HG03039 (cell line): ENCODE measurements around the gene KLHL29.
A peak's percentile ranks its signal among the peaks of the same experiment; 100 is the strongest.
"Not testable (repeated sequence)": the region's sequence is repeated elsewhere in the genome, so short reads cannot be mapped to it uniquely, and the experiment has no call there.

Experiments used
- ATAC-seq: cut with Tn5 transposase; IDR thresholded peaks from one replicate; pipeline ENCODE4 v1.9.1; 2021; ENCODE audit warnings: mild to moderate bottlenecking, moderate library complexity; ENCODE audit not compliant: unreplicated experiment

The KLHL29 gene

DNA sequence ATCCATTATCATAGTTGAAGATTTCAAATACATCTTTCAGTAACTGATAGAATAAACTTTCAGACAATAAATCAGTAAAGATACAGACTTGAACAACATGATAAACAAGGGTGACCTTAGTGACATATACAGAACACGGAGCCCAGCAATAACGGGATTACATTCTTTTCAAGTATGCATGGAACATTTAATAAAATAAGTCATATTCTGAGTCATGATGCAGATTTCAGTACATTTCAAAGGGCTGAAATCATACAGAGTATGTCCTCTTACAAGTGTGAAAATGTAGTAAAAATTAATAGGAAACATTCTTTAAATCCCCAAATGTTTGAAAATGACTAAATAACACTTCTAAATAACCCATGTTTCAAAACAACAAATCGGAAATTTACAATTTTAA lies 17.2 kb upstream of the KLHL29 start:
- ATAC-seq: no peak

- ATAC-seq: no peak
Observed at GRCh38 chr2:23373666-23374065, 11.3 kb upstream of the KLHL29 start.

DNA sequence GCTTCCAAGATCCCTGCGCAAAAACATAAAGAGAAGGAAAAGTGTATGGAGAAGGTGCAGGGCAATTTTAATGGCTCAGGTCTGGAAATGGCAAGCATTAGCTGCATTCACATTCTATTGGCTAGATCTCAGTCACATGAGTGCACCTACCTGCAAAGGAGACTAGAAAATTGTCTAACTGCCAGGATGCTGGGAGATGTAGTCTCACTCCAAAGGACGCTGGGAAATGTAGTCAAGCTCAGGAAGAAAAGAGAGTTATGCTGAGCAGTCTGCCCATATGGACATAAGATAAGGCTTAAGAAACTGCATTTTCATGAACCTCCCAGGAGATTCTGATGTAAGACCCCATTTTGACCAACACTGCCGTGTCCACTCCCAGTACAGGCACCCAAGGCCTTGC lies 9.5 kb upstream of the KLHL29 start:
- ATAC-seq: peak; percentile 52

DNA sequence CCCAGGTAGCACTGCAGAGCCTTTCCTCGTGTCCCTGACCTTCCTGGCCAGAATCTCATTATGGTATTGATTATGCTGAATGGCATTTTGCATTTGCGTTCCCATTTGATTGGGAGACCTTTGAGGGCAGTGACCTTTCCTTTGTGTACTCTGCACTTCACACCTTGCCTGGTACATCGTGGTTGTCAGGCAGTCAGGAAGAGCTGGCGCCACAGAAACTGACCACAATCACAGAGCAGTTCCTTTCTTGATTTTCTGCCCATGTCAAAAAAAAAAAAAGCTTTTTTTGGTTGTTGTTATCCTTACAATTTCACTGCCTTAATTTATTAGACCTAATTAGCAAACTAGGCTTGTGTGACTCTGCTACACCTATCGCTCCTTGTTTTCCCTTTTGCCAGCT lies 8.9 kb upstream of the KLHL29 start:
- no peak for ATAC-seq

DNA sequence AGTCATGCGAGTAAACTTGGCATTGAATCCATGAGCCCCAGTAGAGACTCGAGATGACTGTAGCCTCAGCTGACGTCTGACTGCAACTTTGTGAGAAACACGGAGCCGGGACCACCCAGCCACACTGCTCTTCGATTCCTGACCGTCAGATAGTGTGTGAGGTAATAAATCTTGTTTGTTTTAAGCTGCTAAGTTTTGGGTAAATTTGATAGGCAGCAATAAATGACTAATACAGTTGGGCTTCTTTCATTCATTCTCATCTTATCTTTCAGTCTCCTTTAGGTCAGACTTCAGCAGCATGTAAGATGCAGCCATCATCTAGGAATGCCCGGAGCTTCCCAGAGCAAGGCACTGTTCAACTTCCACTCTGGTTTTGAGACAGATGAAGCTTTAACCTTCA lies 8.0 kb upstream of the KLHL29 start:
- ATAC-seq: no peak

- no peak for ATAC-seq
Observed at GRCh38 chr2:23377771-23378170, 7.2 kb upstream of the KLHL29 start.

DNA sequence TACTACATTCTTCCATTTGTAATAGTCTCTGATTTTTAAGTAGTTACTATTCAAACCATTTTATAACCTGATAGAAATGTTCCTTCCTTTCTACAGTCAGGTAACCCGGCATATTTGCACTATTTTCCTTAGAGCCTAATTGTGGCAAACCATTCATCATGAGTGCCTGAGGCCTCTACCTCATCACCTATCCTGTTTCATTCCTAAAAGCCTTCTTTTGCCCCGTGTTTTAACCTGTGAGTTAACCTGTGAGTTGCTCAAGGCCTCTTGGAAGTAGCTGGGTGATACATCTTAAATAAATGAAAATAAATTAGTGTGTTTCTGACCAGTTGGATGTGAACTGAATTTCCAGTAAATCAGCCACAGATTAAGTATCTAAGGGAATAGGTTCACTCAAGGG lies 6.5 kb upstream of the KLHL29 start:
- no peak for ATAC-seq

DNA sequence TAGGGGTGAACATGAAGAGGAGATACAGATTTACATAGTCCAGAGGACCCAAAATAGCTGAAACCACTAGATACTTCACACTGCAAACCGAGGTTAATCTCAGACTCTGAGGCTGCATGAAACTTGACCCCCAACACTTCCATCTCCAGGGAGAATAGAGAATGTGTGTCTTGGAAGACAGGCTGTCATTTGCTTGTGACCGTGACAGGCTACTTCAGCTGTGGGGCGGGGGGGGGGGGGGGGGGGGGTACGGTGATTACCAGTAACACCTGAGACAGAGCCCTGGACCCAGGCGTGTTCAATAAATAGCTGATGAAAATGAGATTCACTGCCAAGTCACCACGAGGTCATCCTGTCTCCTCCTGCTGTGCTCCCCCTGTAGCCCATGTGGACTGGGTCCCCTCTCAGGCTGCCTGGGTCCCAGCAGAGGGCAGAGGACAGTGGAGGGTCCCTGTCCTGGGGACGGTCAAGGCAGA lies 5.7 kb upstream of the KLHL29 start:
- ATAC-seq: peak; percentile 33

GRCh38 chr2:23380562-23381065 lies 4.4 kb upstream of the KLHL29 start:
- no peak for ATAC-seq

DNA sequence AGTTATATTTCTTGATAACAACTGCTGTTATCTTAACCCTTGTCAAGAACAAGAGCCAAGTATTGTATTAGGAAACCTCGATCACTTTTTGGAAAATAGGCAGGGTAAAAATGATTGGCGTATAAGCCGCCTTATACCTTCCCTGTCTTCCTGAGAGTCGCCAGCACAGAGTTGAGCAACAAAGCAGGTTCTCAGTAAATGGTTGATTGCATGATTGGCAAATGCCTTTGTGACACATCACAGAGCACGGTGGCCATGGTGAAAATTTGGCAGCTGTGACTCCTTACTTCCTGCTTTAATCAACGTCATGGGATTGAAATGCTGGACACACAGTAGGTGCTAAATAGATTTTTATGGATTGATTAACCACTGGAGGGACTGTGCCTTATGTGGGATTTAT lies 3.9 kb upstream of the KLHL29 start:
- ATAC-seq: no peak

DNA sequence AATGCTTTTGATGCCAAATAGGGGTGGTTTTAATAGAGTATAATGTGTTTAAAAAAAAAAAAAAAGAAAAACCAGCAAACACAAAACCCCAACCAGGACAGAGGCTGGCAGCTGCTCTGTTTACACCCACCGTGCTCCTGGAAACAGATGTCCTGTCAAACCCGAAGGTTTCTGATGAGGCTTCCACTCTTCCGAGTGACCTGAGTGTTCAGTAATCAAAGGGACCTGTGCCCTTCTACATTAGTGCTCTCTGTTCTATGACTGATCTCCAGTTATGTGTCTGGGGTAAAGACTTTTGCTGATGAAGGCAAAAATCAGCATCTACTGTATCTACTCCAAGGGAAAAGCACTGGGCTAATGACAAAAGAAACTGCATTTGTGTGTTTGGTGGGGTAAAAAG lies 3.5 kb upstream of the KLHL29 start:
- ATAC-seq: no peak

DNA sequence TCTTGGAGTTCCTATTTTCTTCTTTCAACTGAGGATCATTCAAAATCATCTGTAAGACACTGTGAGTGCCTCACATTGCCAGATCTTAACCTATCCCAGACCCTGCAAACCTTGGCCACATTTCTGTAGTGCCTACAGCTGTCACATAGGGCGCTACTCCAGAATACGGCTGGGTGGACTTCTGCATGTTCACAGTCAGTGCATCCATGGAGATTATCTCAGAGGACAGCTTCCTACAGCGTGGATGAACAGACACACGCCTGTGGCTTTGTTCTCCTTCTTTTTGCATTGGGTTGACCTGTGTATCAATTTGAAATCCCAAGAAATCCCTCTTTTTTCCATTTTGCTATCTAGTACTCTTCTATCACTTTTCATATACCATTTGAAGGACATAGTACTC lies 1.9 kb upstream of the KLHL29 start:
- ATAC-seq: no peak

DNA sequence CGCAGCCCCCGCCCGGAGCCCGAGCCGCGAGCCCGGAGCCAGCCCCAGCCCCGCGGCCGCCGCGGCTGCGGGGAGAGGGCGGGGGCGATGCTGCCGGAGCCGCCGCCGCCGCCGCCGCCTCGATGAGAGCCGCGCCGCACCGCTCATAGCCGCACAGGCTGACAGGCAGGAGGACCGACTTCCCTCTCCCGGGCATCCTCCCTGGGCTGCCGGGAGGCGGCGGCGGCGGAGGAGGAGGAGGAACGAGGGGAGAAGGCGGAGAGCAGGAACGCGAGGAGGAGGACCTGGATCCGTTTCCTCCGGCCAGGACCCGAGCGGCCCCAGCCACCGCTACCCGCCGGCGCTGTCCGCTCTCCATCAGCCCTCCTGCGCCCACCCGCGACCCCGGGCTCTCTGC lies 370 bp downstream of the KLHL29 start:
- ATAC-seq: peak; percentile 24

DNA sequence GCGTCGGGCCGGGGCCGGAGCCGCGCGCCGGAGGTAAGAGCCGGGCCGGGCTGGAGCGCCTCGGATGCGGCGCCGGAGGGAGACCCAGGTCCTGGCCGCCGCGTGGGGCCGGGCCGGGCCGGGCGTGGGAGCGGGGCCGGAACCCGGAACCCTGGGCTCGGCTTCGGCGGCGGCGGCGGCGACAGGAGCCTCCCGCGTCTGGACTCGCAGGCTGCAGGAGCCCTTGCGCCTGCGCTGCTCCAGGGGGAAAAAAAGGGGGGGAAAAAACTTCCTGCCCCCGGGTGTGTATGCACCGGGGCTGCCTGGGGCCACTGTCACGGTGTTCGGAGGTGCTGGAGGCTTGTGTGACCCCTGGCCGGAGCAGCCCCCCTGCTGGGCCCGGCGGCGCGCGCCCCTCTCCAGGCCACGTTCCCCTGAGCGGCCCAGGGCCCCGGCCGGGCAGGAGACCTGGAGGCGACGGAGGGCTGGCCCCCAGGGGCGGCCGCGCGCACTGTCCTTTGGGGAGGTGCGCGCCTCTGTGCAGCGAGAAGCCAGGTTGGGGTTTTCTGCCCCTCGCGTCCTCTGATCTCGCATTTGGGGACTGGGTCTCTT lies 864 bp downstream of the KLHL29 start:
- peak; percentile 26 for ATAC-seq

- ATAC-seq: no peak
Observed at GRCh38 chr2:23386339-23387220, 1.6 kb downstream of the KLHL29 start.

GRCh38 chr2:23387221-23387550 lies 2.2 kb downstream of the KLHL29 start:
- ATAC-seq: no peak

- ATAC-seq: no peak
Observed at GRCh38 chr2:23387845-23388244, 2.9 kb downstream of the KLHL29 start.

DNA sequence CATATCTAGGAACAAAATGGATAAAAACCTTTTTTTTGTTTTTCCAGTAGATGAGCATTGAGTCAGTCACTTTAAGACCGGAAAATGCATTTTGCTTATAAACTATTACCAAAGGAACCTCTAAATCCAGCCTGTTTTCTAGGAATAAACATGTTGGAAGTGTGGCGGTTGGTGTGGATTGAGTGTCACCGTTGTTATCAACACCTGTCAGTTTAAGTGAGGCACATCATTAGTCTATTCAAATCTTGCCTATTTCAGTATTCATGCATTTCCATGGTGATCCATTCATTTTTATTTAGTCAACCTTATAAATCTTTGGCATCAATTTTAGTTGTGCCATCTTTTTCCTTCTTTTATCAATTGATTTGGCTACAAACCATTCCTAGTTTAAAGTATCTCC lies 3.3 kb downstream of the KLHL29 start:
- ATAC-seq: no peak

DNA sequence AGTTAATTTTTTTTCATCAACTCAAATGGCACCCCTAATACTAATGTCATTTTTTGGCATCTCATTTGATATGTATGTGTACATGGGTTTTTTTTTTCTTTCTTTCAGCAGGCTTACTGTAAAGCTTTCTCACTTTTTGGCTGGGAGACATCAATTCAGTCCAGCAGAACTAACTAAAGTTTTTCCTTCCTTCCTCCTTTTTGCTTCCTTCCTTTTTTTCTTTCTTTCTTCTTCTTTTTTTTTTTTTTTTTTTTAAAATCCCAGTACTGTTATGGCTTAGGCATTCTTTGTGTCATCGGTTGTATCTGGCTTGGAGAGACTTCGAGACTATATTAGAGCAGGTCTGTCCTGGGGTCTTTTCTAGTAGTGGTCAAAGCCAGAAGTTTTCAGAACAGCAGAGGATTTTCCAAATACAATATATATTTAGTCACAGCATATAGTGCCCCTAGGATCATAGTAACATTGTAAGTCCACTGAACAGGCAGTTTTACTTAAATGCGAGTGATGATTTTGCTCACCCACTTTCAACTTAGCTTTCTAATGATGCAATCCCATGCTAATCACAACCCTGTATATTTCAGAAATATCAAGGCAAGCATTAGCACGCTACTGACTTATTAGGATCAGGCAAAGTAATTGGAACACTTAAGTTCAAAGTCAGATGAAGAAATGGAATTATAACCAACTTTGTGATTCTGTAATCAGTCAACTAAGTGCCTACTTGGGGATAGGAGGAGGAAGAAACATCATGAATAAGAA lies 4.0 kb downstream of the KLHL29 start:
- ATAC-seq: no peak

DNA sequence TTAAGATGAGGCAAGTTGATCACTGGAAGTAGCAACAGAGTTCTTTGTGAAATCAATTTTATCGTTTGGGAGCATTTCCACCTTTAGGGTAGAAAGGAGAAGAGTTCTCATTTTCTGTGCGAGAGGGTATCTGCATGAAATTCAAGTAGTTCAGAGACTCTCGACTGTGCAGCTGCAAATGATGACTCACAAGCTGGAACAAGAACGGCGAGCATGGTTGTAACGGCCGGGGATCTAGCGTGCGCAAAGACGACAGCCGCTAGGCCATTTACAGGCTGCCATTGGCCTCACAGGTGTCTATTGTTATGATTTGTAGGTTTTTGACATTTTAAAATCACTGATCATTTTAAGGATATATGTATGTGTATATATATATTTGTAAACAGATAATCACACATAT lies 5.2 kb downstream of the KLHL29 start:
- ATAC-seq: no peak

GRCh38 chr2:23391237-23391736 lies 6.3 kb downstream of the KLHL29 start:
- ATAC-seq: not testable (repeated sequence)
